B cell (primary cell): Measurements from ENCODE around the gene CDCA8. TPM values are rescaled to one million over a fixed set of nuclear protein-coding genes. Genes with fewer than 3 reads are reported as not detected.

Source experiments
- ATAC-seq: fragments of 200-7000 bp; cut with Tn5 transposase; one replicate; pipeline ENCODE4 v1.10.0; 2021; ENCODE audit warnings: low read depth, mild to moderate bottlenecking, moderate number of reproducible peaks, moderate library complexity
- CTCF ChIA-PET: fragments of 350-600 bp; sonication (Branson Sonifier 250); formaldehyde crosslinking; loops from one replicate; lab custom pipeline; 2021; ENCODE audit warnings: antibody characterized with exemption, inconsistent platforms; lab: Charles Lee
- POLR2A ChIA-PET: fragments of 350-600 bp; sonication (Branson Sonifier 250); formaldehyde crosslinking; loops from one replicate; lab custom pipeline; 2021; ENCODE audit warnings: antibody characterized with exemption; lab: Charles Lee
- DNase-seq: peaks from one replicate; pipeline ENCODE4 v3.0.0; 2013
- H2AFZ ChIP-seq: 2 replicates; pipeline ENCODE4 v1.6.1; 2012; ENCODE audit warnings: mild to moderate bottlenecking, low read depth, low read length; ENCODE audit not compliant: insufficient read depth, poor library complexity, severe bottlenecking
- H3K27ac ChIP-seq, 2 donors: 1 replicate in 1 of 2; 2 replicates in 1 of 2; pipeline ENCODE4 v1.5.1; 2012 to 2013; ENCODE audit warnings: low read length in 2 of 2, mild to moderate bottlenecking in 2 of 2, moderate library complexity in 1 of 2
- H3K27me3 ChIP-seq, 4 experiments: fragments of 200-600 bp in 1 of 4; sonication (generic) in 1 of 4; replicated peaks in 1 of 4; 1 replicate in 2 of 4; 2 replicates in 2 of 4; pipeline versions ENCODE4 v1.6.1 to v1.7.0; 2013 to 2016; ENCODE audit warnings: low read length in 3 of 4, mild to moderate bottlenecking in 2 of 4, mixed read lengths in 1 of 4, moderate library complexity in 1 of 4; ENCODE audit not compliant: insufficient read depth in 4 of 4, control insufficient read depth in 3 of 4; ENCODE audit errors: control extremely low read depth in 1 of 4
- H3K36me3 ChIP-seq, 2 experiments: replicated peaks in 1 of 2; 1 replicate in 1 of 2; 2 replicates in 1 of 2; pipeline versions ENCODE4 v1.6.1 to v1.7.1; 2013; ENCODE audit warnings: low read length in 1 of 2; ENCODE audit not compliant: insufficient read depth in 2 of 2, control insufficient read depth in 1 of 2; ENCODE audit errors: control extremely low read depth in 1 of 2, extremely low read depth in 1 of 2
- H3K4me1 ChIP-seq, 2 donors: fragments of 200-600 bp in 1 of 2; sonication (generic) in 1 of 2; 1 replicate in 1 of 2; 2 replicates in 1 of 2; pipeline versions ENCODE4 v1.5.1 to v1.6.1; 2013 to 2017; ENCODE audit warnings: low read length in 2 of 2; ENCODE audit not compliant: control insufficient read depth in 2 of 2, insufficient read depth in 2 of 2
- H3K4me2 ChIP-seq: replicated peaks from 2 replicates; pipeline ENCODE3; 2012; ENCODE audit warnings: mild to moderate bottlenecking, low read depth, low read length; ENCODE audit not compliant: poor library complexity, severe bottlenecking
- H3K4me3 ChIP-seq, 5 experiments: fragments of 200-600 bp in 1 of 5; sonication (generic) in 1 of 5; 1 replicate in 3 of 5; 2 replicates in 2 of 5; pipeline versions ENCODE4 v1.5.1 to v1.7.0; 2011 to 2016; ENCODE audit warnings: low read length in 4 of 5, mild to moderate bottlenecking in 4 of 5, low read depth in 2 of 5, control low read depth in 1 of 5, moderate library complexity in 1 of 5; ENCODE audit not compliant: insufficient read depth in 1 of 5; ENCODE audit errors: control extremely low read depth in 1 of 5, extremely low read depth in 1 of 5
- H3K79me2 ChIP-seq: fragments of 200-600 bp; sonication (generic); one replicate; pipeline ENCODE4 v1.6.0; 2016; ENCODE audit warnings: low read length; ENCODE audit not compliant: control insufficient read depth, insufficient read depth
- H3K9ac ChIP-seq: fragments of 200-600 bp; sonication (generic); 2 replicates; pipeline ENCODE4 v1.6.1; 2017; ENCODE audit warnings: mild to moderate bottlenecking, low read length, moderate library complexity
- H3K9me3 ChIP-seq, 3 donors: one replicate each; pipeline versions ENCODE4 v1.6.1 to v1.7.1; 2013; ENCODE audit warnings: low read length in 2 of 3; ENCODE audit not compliant: control insufficient read depth in 2 of 3, insufficient read depth in 1 of 3; ENCODE audit errors: control extremely low read depth in 1 of 3
- H4K20me1 ChIP-seq: 2 replicates; pipeline ENCODE4 v1.6.0; 2012; ENCODE audit warnings: mild to moderate bottlenecking, low read length; ENCODE audit not compliant: insufficient read depth, control insufficient read depth, poor library complexity, severe bottlenecking
- H3K27ac Mint-ChIP-seq: one replicate; pipeline ENCODE4 v1.8.0; 2021; ENCODE audit warnings: mixed read lengths
- H3K27me3 Mint-ChIP-seq: one replicate; pipeline ENCODE4 v1.8.0; 2021; ENCODE audit warnings: mixed read lengths
- H3K4me1 Mint-ChIP-seq: one replicate; pipeline ENCODE4 v1.8.0; 2021; ENCODE audit warnings: mixed read lengths
- H3K4me3 Mint-ChIP-seq: one replicate; pipeline ENCODE4 v1.8.0; 2021; ENCODE audit warnings: mixed read lengths
- H3K9me3 Mint-ChIP-seq: one replicate; pipeline ENCODE4 v1.8.0; 2022; ENCODE audit warnings: mixed read lengths; ENCODE audit not compliant: insufficient read depth
- EZH2 ChIP-seq: IDR thresholded peaks from 2 replicates; pipeline ENCODE4 v1.6.1; 2012; ENCODE audit warnings: borderline replicate concordance, low read depth, mild to moderate bottlenecking, moderate library complexity, low read length; ENCODE audit not compliant: insufficient read depth, poor library complexity, severe bottlenecking
- WGBS: methylation state at CpG from one replicate; pipeline ENCODE4 v1.1.5; 2013; ENCODE audit warnings: missing lambda C conversion rate; ENCODE audit not compliant: insufficient coverage; 5-methylcytosine and 5-hydroxymethylcytosine counted together
- intact Hi-C: fragments of 100-400 bp; cut with micrococcal nuclease; formaldehyde crosslinking; loops from one replicate; pipeline ENCODE4 v1.10.0; 2022
- polyA plus RNA-seq: library from polyadenylated mRNA; depleted of rRNA; stranded (reverse); fragments of >200 nt; gene quantifications from 2 replicates; pipeline ENCODE4 v1.2.3, GENCODE V29; 2012
- total RNA-seq, 2 donors: library from RNA; stranded (reverse); fragments of 120-200 nt in 1 of 2; gene quantifications; 1 replicate in 1 of 2; 2 replicates in 1 of 2; pipeline versions ENCODE4 v1.2.3 to v1.2.4, GENCODE V29; 2013 to 2022
- TF ChIP-seq, protein P1 (sequence below): fragments of 200-600 bp; IDR thresholded peaks from one replicate; pipeline ENCODE4 v1.8.0; 2022; ENCODE audit warnings: antibody characterized with exemption, mild to moderate bottlenecking

The CDCA8 gene
- total and polyA plus RNA-seq, 2 donors (not counting 1 experiment from before 2014, with no cell fraction given): 1.3 to 1.6 TPM

DNA sequence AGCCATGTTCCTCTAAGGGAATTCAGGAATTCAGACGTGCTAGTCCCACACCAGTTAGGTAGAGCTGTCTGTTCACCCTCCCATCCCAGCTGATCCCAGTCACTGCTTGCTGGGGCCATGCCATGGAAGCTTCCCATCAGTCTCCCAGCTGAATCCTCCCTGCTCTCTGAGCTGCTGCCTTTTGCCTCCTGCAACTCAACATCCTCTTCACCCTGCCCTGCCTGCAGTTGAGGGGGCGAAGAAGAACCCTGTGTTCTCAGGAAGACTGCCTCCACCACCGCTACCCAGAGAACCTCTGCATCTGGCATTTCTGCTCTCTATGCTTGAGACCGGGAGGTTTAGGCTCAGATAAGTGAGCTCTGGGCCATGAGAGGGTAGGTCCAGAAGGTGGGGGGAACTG lies 16.2 kb downstream of the CDCA8 start:
- CTCF ChIA-PET: no interaction called here

DNA sequence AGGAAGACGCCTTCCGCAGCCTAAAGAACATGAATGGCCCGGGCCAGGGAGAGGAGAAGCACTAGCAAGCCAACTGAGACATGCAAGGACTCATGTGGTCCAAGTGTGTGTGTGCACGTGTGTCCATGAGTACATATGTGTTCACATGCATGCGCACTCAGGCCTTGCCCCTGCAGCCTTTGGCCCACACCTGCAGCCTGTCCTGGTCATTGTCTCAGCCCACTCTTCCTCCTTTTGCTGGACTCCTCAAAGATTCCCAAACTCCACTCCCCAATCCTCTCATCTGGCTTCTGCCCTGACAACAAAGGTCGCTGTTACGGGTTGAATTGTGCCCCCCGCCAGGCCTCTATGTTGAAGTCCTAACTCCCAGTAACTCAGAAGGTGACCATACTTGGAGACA lies 21.9 kb downstream of the CDCA8 start:
- intact Hi-C loops: no loop called here
- TF ChIP-seq EZH2: no peak
- TF ChIP-seq, protein P1, sequence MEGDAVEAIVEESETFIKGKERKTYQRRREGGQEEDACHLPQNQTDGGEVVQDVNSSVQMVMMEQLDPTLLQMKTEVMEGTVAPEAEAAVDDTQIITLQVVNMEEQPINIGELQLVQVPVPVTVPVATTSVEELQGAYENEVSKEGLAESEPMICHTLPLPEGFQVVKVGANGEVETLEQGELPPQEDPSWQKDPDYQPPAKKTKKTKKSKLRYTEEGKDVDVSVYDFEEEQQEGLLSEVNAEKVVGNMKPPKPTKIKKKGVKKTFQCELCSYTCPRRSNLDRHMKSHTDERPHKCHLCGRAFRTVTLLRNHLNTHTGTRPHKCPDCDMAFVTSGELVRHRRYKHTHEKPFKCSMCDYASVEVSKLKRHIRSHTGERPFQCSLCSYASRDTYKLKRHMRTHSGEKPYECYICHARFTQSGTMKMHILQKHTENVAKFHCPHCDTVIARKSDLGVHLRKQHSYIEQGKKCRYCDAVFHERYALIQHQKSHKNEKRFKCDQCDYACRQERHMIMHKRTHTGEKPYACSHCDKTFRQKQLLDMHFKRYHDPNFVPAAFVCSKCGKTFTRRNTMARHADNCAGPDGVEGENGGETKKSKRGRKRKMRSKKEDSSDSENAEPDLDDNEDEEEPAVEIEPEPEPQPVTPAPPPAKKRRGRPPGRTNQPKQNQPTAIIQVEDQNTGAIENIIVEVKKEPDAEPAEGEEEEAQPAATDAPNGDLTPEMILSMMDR: no peak

More for the DNA sequence above, 16.2 kb downstream of the CDCA8 start:
- Histone ChIP-seq H3K9ac (no peak overlapping the region), H3K36me3 (no peaks in the 10 kb centered on the region), H3K4me2 (no peak overlapping the region), H3K4me1 (no peaks in the 10 kb centered on the region), H3K9me3 (no peaks in the 10 kb centered on the region), H3K27ac (no peak overlapping the region), H2AFZ (no peak overlapping the region), H3K27me3 (no peaks in the 10 kb centered on the region), H3K4me3 (no peak overlapping the region), H3K79me2 (no peaks in the 10 kb centered on the region), H4K20me1 (no peaks in the 10 kb centered on the region)
- 94% methylated on average over 3 of the region's 4 CpGs for WGBS
- H3K27ac Mint-ChIP-seq: no peak overlapping the region
- intact Hi-C loops: no loop called here
- H3K4me1 Mint-ChIP-seq: no peaks in the 10 kb centered on the region
- ATAC-seq (no peak), DNase-seq (no peak)
- no peaks in the 10 kb centered on the region for H3K9me3 Mint-ChIP-seq
- TF ChIP-seq, protein P1: no peak
- TF ChIP-seq EZH2: no peak
- POLR2A ChIA-PET: no interaction called here
- H3K27me3 Mint-ChIP-seq: no peaks in the 10 kb centered on the region
- no peak overlapping the region for H3K4me3 Mint-ChIP-seq

More for the DNA sequence above, 21.9 kb downstream of the CDCA8 start:
- ChIA-PET CTCF (no interaction called here), POLR2A (no interaction called here)
- H3K4me3 ChIP-seq: no peak overlapping the region
- H3K4me2 ChIP-seq: no peak overlapping the region
- H3K27ac ChIP-seq: no peak overlapping the region
- Mint-ChIP-seq H3K4me1 (no peaks in the 10 kb centered on the region), H3K27ac (no peak overlapping the region), H3K4me3 (no peak overlapping the region), H3K9me3 (no peaks in the 10 kb centered on the region), H3K27me3 (no peaks in the 10 kb centered on the region)
- H3K36me3 ChIP-seq: no peaks in the 10 kb centered on the region
- DNase-seq (no peak), ATAC-seq (no peak)
- no peaks in the 10 kb centered on the region for H3K9me3 ChIP-seq
- H3K79me2 ChIP-seq: no peaks in the 10 kb centered on the region
- no peaks in the 10 kb centered on the region for H3K4me1 ChIP-seq
- no peaks in the 10 kb centered on the region for H3K27me3 ChIP-seq
- 96% methylated on average over 7 of the region's 8 CpGs for WGBS
- H4K20me1 ChIP-seq: no peaks in the 10 kb centered on the region
- H2AFZ ChIP-seq: no peak overlapping the region
- no peak overlapping the region for H3K9ac ChIP-seq
